ENCODE data around the gene FAM124A.

DNA sequence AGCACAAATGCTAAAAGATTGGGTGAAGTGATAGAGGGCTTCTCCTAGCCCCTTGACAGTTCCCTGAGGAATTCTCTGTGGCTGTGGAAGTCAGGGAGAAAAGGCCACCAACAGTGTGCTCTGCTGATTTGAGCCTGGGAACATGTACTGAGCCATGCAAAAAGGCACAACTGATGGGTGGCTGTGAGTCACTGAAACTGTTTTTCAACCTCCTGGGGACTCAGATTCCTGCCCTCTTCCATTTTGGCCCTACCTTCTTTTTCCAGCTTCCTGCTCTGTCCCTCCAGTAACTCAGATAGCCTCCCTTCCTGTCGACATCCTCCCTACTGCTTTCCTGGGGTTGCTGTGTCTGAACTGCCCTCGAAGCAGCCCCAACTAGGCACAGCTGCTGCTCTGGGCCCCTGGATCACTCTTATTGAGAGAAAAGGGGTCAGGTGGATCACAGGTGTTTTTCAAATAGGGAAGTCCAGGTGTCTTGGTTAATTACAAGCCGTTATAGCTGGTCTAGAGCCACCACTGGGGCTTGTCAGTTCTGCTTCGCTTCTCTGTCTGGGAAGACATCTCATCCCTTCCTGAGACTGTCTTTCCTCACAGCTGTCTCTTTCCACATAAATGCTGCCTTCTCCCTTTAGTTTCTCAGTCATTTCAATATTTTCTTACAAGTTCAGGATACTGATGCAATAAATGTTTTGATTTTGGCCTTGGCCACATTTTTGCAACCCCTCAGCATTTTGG lies 13.7 kb downstream of the FAM124A start:
- no peak for TF ChIP-seq CTCF (IDR thresholded peaks at IDR 0.05)
- TF ChIP-seq POLR2A (IDR thresholded peaks at IDR 0.05), result no peak
- no peak for TF ChIP-seq EP300 (IDR thresholded peaks at IDR 0.05)
- TF ChIP-seq POLR2AphosphoS5 (IDR thresholded peaks at IDR 0.05), result no peak
